HG02678 (cell line): ENCODE results near the gene SPRR1B.
"Not testable (repeated sequence)": the region's sequence is repeated elsewhere in the genome, so short reads cannot be mapped to it uniquely, and the experiment has no call there.

ENCODE experiments used
- ATAC-seq: cut with Tn5 transposase; IDR thresholded peaks from one replicate; pipeline ENCODE4 v1.9.1; 2021; ENCODE audit warnings: mild to moderate bottlenecking, moderate library complexity; ENCODE audit not compliant: unreplicated experiment

Gene SPRR1B, protein sequence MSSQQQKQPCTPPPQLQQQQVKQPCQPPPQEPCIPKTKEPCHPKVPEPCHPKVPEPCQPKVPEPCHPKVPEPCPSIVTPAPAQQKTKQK

DNA sequence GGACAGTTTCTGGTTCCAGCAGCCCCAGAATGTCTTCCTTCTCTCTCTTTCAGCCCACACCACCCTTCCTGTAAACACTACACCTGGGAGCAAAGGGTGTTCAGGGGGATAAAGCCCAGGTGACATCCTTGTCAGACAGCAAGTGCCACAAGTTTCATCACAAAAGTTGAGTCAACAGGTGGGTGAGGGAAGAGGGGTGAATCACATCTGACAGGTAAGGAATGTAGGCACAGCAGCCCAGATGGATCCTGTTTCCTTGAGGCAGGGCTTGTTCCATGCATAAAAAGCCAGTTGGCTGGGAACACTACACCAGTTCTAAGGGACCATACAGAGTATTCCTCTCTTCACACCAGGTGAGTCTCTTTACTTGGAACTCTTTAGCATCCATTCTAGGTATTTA, at the start of gene SPRR1B:
Gene SPRR1B (plus strand): TSS at position 309 of the 400 bp plus-strand sequence. CDS start 1,143 bp downstream, outside the sequence.
- no peak for ATAC-seq

DNA sequence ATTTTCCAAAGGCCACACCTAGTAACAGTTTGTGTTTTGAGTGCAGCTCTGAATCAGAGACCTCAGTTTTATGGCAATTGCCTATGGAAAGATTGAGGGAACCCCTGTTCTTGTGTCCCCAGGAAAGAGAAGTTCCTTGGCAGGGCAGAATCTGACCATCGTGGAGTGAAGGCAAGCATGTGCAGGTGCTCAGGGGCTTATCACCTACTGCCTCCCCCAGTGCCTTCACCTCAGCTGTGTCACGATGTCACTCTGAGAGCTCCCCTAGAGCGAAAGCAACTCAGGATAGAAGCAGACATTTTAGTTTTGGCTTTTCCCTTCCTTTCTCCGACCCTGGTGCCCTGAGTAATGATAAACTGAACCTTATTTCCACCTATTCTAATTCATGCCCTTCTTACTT, 48.9 kb upstream of the SPRR1B start:
- ATAC-seq = no peak

DNA sequence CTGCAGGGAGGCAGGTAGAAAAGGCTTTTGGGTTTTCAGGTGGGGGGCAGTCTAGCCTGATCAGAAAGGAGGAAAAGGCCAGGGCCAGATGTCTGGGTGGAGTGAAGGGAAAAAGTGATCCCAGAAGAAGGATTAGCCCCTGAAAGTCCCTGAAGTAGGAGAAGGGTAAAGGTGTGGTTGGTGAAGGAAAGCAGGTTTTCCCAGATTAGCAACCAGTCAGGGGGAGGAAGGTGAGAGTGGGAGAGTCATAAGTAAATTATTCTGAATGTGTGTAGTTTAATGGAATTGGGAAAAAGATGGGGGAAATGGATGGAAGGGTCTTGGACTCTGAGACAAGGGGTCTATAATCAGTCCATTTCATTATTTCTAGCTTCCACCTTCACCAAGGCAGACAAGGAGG, 47.8 kb upstream of the SPRR1B start:
- no peak for ATAC-seq

DNA sequence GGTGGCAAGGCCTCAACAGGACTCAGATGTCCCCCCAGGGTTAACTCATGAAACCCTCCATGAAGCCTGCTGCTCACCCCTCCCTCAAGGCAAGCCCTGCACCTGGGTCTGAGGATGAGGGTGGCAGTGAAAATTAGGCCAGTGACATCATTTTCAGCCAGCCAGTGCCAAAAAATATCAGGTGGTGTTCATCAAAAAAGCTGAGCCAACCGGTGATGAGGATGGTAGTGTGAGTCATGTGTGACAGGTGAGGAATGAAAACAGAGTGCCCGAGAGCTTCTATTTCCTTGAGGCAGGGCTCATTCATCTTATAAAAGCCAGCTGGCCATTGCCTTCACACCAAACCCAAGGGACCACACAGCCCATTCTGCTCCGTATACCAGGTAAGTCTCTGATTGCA, 47.3 kb upstream of the SPRR1B start, which contains the start of gene SPRR1A:
Gene SPRR1A (plus strand): TSS at position 339 of the 400 bp plus-strand sequence. CDS start 1,150 bp downstream, outside the sequence.
- no peak for ATAC-seq

DNA sequence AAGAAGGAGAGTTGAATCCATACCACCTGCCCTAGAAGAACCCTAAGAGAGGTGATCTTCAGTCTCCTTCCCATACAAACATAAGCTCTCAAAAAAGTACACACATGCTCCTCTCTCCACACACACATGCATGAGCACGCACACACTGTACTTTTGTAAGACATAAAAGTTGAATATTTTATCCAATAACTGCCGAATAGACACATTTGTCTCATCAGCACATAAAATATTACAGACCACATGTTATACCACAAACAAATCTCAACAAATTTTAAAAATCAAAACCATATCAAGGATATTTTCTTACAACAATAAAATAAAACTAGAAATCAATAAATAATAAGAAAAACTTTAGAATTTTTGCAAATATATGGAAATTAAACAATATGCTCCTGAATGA, 44.4 kb upstream of the SPRR1B start:
- ATAC-seq = no peak

DNA sequence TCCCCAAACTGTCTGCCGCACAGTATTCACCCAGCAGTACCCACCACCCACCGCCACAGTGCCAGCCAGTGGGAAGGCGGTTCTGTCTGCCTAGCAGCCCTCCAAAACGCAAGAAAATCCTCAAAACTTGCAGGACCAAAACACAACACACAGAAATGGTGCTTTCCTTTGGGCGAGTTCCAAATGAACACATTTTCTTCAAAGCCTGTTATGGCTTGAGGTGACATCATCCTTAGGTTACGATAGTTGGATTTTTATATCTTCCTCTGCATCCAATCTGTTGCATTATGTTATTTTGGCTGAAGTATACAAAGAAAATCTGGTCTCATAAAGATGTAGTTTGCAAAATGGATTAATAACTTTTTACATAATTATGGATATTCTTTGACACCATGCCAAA, 37.8 kb upstream of the SPRR1B start:
- ATAC-seq = no peak

DNA sequence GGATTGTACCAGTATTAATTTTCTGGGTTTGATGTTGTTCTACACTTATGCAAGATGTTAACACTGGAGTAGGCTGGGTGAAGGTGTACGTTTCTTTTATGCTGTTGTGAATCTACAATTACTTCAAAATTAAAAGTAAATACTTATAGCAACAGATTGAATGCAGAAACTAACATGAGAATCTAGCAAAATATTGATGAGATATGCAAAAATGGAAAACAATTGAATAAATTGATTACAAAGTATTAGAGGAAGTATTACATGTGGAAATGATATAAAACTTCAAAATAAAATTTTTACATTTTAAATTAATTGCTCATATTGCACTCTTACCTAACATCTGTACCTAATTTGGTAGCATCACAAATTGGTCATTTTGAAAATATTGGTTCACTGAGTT, 35.2 kb upstream of the SPRR1B start:
- no peak for ATAC-seq

DNA sequence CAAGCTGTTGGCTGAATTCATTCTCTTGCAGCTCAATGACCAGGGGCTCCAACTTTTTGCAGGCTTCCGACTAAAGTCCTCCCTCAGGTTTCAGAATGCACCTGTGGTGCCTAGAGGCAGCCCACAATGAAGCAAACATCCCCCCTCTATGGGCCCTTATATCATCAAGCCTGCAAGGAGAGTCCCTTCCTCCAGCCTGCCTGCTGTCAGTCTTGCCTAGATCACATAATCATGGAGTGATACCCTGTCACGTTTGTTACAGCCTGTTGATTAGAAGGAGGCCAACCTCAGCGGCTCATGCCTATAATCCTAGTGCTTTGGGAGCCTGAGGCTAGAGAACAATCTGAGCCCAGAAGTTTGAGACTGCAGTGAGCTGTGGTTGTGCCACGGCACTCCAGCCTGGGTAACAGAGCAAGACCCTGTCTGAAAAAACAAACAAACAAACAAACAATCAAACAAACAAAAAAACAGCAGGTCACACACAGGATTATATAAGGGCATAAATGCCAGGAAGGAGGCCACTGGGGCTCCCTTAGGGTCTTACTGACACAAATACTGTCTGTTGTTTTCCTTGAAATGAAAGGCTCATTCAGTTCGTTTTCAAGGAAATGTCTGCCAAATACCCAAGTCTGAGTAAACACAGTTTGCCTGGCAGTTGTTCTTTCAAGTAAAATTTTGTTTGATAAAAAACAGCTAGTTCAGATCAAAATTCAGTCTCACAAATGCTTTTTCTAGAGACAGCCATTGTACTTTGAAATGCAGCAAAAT, 34.2 kb upstream of the SPRR1B start:
- no peak for ATAC-seq

DNA sequence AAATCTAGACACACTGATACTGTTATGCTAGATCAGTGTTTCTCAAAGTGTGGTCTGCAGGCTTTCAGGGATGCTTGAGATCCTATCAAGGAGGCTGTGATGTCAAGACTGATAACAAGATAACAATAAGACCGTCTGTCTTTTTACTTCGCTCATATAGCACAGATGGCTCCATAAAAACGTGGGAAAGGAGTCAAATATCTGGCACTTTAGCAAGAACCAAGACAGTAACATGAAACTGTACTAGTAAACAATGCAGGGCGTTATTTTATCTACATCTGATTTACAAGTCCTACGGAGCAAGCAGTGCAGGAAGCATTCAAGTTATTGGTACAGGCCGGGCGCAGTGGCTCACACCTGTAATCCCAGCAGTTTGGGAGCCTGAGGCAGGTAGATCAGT, 33.1 kb upstream of the SPRR1B start:
- ATAC-seq = no peak

DNA sequence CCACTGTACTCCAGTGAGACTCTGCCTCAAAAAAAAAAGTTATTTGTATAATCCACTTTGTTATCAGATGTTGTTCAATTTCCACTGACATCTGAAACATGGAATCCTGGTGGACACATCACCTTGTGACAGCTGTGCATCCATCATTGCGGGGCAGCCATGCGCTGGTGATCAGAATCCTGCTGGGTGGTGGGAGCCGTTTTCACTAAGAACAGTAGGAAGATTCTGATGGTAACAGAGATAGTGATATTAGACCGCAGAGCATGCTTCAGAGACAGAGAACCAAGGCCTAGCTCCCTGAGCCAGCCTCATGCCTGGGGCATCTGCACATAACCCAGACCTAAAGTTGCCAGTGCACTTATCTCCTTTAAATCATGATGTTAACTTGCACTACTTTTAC, 32.5 kb upstream of the SPRR1B start:
- ATAC-seq = no peak

DNA sequence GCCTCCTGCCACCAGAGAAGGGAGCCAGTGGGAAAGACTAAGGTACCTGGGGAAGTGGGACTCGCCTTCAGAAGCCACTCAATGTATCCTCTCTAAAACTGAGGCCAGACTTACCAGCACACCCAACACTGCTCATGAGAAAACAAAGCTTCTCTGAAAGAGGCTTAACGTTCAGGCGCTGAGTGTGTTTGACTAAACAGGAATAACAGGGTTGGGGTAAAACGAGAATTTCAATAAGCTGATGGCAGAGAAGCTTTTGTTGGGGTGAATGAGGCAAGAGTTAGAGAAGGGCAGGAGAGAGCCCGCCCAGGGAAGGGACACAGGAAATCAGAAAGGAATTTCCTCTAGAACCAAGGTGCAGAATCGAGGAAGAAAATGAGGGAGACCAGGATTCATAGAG, 31.2 kb upstream of the SPRR1B start:
- ATAC-seq = no peak

DNA sequence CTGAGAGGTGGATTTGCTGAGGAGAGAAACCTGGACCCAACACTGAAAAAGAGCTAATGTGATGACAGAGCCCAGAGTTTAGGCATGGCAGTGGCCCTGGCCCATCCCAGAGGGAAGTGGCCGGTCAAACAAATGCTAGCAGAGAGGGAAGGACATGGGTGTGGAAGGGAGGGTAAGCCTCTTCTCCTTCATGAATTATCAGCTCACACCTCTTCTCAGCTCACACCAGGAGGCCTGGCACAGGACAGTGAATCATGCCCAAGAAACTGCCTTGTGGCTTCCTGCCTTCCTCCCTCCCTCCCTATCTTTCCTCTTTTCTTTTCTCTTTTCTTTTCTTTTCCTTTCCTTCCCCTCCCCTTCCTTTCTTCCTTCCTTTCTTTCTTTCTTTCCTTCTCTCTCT, 30.7 kb upstream of the SPRR1B start:
- ATAC-seq = no peak

DNA sequence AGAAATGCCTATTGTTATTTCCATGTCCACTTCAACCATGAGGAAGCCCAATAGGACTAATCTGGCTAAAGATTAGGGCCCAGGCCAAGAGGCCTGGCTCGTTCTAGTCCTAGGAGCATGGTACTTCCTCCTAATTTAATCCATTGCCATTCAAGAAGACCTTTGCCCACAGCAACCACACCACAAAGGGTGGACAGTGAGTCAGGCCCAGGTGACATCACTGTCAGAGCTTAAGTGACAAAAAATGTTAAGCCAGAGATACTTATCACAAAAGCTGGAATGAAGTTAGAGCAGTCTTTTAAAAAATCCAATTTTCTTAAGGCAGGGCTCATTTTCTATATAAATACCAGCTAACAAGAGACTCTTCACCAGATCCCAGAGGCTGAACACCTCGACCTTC, 29.6 kb upstream of the SPRR1B start, which contains the start of gene SPRR3:
Gene SPRR3 (plus strand): TSS at position 368 of the 400 bp plus-strand sequence. CDS start 1,272 bp downstream, outside the sequence.
- no peak for ATAC-seq

DNA sequence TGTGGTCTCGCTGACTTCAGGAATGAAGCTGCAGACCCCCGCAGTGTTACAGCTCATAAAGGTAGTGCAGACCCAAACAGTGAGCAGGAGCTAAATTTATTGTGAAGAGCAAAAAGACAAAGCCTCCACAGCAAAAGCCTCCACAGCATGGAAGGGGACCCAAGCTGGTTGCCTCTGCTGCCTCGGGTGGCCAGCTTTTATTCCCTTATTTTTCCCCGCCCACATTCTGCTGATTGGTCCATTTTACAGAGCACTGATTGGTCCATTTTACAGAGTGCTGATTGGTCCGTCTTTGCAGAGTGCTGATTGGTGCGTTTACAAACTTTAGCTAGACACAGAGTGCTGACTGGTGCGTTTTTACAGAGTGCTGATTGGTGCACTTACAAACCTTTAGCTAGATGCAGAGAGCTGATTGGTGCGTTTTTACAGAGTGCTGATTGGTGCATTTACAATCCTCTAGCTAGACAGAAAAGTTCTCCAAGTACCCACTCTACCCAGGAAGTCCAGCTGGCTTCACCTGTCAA, 19.7 kb upstream of the SPRR1B start:
- ATAC-seq = not testable (repeated sequence)

DNA sequence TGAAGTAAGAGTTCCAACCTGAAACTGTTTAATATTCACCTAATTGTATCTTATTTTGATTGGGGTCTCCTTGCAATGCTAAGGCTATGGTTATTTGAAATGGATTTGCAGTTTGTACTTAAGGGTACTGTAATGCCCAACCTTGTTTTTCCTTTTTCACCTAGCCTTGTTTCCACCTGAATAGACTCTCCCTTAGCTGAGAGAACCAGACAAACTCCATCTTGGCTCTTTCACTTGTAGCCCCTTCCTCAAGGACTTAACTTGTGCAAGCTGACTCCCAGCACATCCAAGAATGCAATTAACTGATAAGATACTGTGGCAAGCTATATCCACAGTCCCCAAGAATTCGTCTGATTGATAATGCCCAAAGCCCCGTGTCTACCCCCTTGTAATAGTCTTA, 9.2 kb upstream of the SPRR1B start:
- ATAC-seq = not testable (repeated sequence)

DNA sequence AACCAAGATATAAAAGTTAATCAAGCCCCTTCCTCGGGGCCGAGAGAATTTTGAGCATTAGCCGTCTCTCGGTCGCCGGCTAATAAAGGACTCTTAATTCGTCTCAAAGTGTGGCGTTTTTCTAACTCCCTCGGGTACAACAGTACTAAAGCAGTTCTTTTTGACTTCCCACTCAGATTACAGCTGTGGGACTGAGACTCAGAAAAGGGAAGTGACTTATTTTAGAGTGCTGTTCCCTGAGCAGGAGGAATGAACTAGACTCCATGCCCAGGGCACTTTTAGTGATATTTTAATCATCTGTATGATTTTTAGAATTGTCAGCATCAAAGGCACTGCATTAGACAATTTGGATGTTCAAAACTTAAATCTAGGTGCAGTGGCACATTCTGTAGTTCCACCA, 8.7 kb upstream of the SPRR1B start:
- not testable (repeated sequence) for ATAC-seq

DNA sequence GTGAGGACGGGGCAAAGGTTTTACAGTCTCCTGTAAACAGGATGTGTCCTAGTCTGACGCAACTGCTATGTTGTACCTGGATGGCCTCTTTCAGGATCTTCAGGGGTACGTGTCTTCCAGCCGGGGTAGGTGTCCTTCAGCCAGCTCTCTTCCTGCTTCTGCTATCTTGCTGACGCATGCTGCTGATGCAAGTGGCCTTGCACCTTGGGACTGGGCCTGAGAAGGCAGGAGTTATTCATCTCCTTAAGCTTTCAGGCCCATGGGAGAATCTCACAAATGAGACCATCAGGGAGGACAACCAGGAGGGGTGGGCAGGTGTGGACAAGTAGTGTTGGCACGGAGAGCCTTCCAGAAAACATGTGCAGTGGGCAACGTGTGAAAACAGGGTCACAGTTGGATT, 7.9 kb upstream of the SPRR1B start:
- no peak for ATAC-seq

DNA sequence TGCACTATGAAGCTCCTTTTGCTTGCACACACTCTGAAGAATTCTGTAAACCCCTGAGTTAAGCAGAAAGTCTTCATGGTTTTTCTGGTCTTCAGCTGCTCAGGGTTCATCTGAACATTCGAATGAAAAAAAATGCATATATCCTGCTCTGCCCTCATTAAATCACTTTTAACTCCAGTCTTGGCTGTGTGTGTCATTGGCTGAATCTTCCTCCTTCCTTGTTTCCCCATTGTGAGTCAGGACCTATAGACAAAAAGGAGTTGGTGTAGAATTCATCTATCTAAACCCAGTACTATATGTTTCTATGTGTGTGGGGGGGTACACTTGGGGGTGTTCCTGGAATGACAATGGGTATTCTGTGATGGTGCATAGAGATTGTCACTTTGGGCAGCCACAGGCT, 6.6 kb upstream of the SPRR1B start:
- no peak for ATAC-seq

DNA sequence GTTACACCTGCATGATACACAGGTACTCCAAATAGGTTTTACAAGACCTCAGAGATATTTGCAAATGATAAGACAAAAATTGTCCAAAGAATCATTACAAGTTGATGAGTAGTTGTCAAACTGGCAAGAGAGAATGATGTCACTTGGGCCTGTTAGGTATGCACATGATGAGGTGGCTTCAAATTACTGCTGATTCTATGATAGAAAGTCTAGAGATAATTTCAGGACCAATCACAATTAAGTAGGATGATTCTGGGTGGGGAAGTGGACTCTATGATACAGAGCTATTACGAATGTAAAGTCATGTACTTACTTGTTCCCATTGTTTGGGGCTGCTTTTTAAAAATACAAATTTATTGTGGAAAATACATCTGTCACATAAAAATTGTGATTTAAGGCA, 5.2 kb upstream of the SPRR1B start:
- ATAC-seq = no peak

DNA sequence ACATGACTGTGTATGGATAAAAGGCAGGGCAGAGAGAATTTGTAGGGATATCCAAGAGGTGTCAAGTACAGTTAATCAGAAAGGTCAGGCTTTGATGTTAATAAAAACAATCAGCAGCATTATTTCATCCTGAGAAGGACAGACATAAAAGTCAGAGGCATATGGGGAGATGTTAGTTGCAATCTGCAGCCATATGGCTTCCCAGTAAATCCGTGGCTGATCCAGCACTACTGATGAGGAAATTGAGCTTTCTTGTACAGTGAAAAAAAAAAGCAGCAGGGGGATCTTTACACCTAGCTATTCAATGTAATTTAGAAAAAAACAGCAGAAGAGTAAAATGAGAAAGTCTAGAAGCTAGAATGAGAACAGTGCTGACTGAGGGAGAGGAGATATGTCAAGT, 2.2 kb upstream of the SPRR1B start:
- ATAC-seq = no peak

DNA sequence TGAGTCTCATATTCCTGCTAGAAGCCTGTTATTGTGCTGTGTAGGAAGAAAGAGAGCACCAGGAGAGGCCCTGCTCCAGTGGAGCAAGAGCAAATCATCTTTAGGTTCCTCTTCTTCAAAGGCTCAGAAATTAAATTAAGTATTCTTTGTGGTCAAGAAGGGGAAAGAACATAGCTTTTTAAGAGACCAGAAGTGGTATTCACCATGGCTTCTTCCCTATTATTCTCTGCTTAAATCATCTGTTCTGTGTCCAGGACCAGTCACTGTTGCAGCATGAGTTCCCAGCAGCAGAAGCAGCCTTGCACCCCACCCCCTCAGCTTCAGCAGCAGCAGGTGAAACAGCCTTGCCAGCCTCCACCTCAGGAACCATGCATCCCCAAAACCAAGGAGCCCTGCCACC, 1.1 kb downstream of the SPRR1B start:
- no peak for ATAC-seq

DNA sequence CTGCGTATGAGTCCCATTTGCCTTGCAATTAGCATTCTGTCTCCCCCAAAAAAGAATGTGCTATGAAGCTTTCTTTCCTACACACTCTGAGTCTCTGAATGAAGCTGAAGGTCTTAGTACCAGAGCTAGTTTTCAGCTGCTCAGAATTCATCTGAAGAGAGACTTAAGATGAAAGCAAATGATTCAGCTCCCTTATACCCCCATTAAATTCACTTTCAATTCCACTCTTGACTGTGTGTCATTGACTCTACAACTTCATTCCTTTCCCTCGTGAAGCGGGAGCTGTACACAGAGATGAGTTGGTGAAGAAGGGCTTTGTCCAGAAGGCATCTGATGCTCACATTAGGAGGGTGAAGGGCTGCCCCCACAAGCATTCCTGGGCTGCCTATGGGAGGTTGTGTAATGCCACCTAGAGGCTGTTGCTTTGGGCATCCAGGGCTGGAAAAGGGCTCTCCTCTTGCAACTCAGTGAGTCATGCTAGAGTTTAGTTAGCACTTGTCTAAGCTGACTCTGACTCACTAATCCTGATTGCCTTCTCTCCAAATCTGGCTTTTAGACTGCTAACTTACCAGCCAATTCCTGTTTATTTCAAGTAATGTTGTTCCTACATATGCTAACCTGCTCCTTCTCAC, 1.8 kb downstream of the SPRR1B start:
- ATAC-seq = no peak
